GM18520 (cell line): ENCODE results near the gene TMEM141.

ENCODE experiments used
- ATAC-seq: cut with Tn5 transposase; IDR thresholded peaks from one replicate; pipeline ENCODE4 v1.9.1; 2021; ENCODE audit not compliant: unreplicated experiment

TMEM141 gene

GRCh38 chr9:136808075-136808805 lies 17.1 kb downstream of the TMEM141 start:
- ATAC-seq, result peak; percentile 25

- ATAC-seq, result no peak
Observed at GRCh38 chr9:136808806-136809158, 17.6 kb downstream of the TMEM141 start.

GRCh38 chr9:136814725-136815421 lies 23.7 kb downstream of the TMEM141 start:
- ATAC-seq, result no peak

- ATAC-seq, result no peak
Observed at GRCh38 chr9:136815422-136815782, 24.3 kb downstream of the TMEM141 start.

- no peak for ATAC-seq
Observed at GRCh38 chr9:136820971-136821825, 30.1 kb downstream of the TMEM141 start.

GRCh38 chr9:136821826-136822544 lies 30.8 kb downstream of the TMEM141 start:
- ATAC-seq, result no peak

GRCh38 chr9:136823136-136824046 lies 32.2 kb downstream of the TMEM141 start:
- no peak for ATAC-seq

- ATAC-seq, result no peak
Observed at GRCh38 chr9:136824496-136825225, 33.5 kb downstream of the TMEM141 start.

GRCh38 chr9:136825295-136826187 lies 34.4 kb downstream of the TMEM141 start:
- ATAC-seq, result no peak

GRCh38 chr9:136826188-136826541 lies 35.0 kb downstream of the TMEM141 start:
- ATAC-seq, result no peak

- ATAC-seq, result no peak
Observed at GRCh38 chr9:136826703-136827582, 35.8 kb downstream of the TMEM141 start.

GRCh38 chr9:136827794-136828473 lies 36.8 kb downstream of the TMEM141 start:
- ATAC-seq, result no peak

GRCh38 chr9:136828474-136829140 lies 37.5 kb downstream of the TMEM141 start:
- ATAC-seq, result no peak

- no peak for ATAC-seq
Observed at GRCh38 chr9:136829412-136829811, 38.3 kb downstream of the TMEM141 start.

- ATAC-seq, result no peak
Observed at GRCh38 chr9:136829981-136830885, 39.1 kb downstream of the TMEM141 start.
